ENCODE results near the gene INO80B. TPM values are rescaled to one million over a fixed set of nuclear protein-coding genes. Genes with fewer than 3 reads are reported as not detected.
A peak's percentile ranks its signal among the peaks of the same experiment; 100 is the strongest.
"Not testable (repeated sequence)": the region's sequence is repeated elsewhere in the genome, so short reads cannot be mapped to it uniquely, and the experiment has no call there.

The INO80B gene
- total RNA-seq, 1 experiment from 2014 or later: 14.0 TPM

- not testable (repeated sequence) for H3K27me3 ChIP-seq, DNase-seq, H3K9me3 ChIP-seq
- peak overlapping the region; percentile 97 for H3K4me3 ChIP-seq
- H3K36me3 ChIP-seq: peaks cover 11% of the 10 kb centered on the region
These were observed 28.8 kb downstream of the INO80B start for GRCh38 chr2:74483675-74484164.

- Histone ChIP-seq H3K27me3 (no peaks in the 10 kb centered on the region), H3K36me3 (no peaks in the 10 kb centered on the region; the same call in none of the 2 replicates), H3K4me3 (no peak overlapping the region), H3K9me3 (no peaks in the 10 kb centered on the region)
- DNase-seq: no peak
These were observed 31.3 kb downstream of the INO80B start for GRCh38 chr2:74486141-74486540.

GRCh38 chr2:74488643-74489481 is 34.0 kb downstream of the INO80B start:
- Histone ChIP-seq H3K27me3 (no peaks in the 10 kb centered on the region), H3K9me3 (no peaks in the 10 kb centered on the region), H3K36me3 (peaks cover 16% of the 10 kb centered on the region), H3K4me3 (no peak overlapping the region)
- DNase-seq: no peak

GRCh38 chr2:74489906-74490305 is 35.0 kb downstream of the INO80B start:
- DNase-seq: no peak
- Histone ChIP-seq H3K27me3 (no peaks in the 10 kb centered on the region), H3K36me3 (peaks cover 16% of the 10 kb centered on the region), H3K4me3 (no peak overlapping the region), H3K9me3 (no peaks in the 10 kb centered on the region)

- H3K9me3 ChIP-seq: no peaks in the 10 kb centered on the region
- no peak for DNase-seq
- H3K27me3 ChIP-seq: no peaks in the 10 kb centered on the region
- no peak overlapping the region for H3K4me3 ChIP-seq
- H3K36me3 ChIP-seq: peaks cover 16% of the 10 kb centered on the region
These were observed 37.0 kb downstream of the INO80B start for GRCh38 chr2:74491648-74492544.

- no peak for DNase-seq
- Histone ChIP-seq H3K4me3 (no peak overlapping the region), H3K9me3 (no peaks in the 10 kb centered on the region), H3K27me3 (no peaks in the 10 kb centered on the region), H3K36me3 (peaks cover 16% of the 10 kb centered on the region)
These were observed 38.7 kb downstream of the INO80B start for GRCh38 chr2:74493546-74493945.

- H3K4me3 ChIP-seq: no peak overlapping the region
- peaks cover 16% of the 10 kb centered on the region for H3K36me3 ChIP-seq
- no peaks in the 10 kb centered on the region for H3K9me3 ChIP-seq
- H3K27me3 ChIP-seq: no peaks in the 10 kb centered on the region
- DNase-seq: no peak
These were observed 40.6 kb downstream of the INO80B start for GRCh38 chr2:74495440-74495839.

GRCh38 chr2:74496997-74497776 is 42.3 kb downstream of the INO80B start:
- Histone ChIP-seq H3K27me3 (no peaks in the 10 kb centered on the region), H3K36me3 (peaks cover 7% of the 10 kb centered on the region), H3K9me3 (no peaks in the 10 kb centered on the region), H3K4me3 (no peak overlapping the region)
- DNase-seq: no peak

- H3K9me3 ChIP-seq: no peaks in the 10 kb centered on the region
- H3K27me3 ChIP-seq: no peaks in the 10 kb centered on the region
- peaks cover 3% of the 10 kb centered on the region for H3K36me3 ChIP-seq
- DNase-seq: no peak
- H3K4me3 ChIP-seq: no peak overlapping the region
These were observed 43.1 kb downstream of the INO80B start for GRCh38 chr2:74497777-74498499.

- H3K9me3 ChIP-seq: no peaks in the 10 kb centered on the region
- no peaks in the 10 kb centered on the region; the same call in 1 of the 2 replicates for H3K36me3 ChIP-seq
- no peaks in the 10 kb centered on the region for H3K27me3 ChIP-seq
- H3K4me3 ChIP-seq: no peak overlapping the region
- peak; percentile 64 for DNase-seq
These were observed 43.8 kb downstream of the INO80B start for GRCh38 chr2:74498500-74499266.

- H3K4me3 ChIP-seq: no peak within 1 kb of the TSS
- peaks cover 3% of the 10 kb centered on the region for H3K36me3 ChIP-seq
- no peak for DNase-seq
- no peaks in the 10 kb centered on the region for H3K27me3 ChIP-seq
- H3K9me3 ChIP-seq: no peaks in the 10 kb centered on the region
These were observed 44.5 kb downstream of the INO80B start, which contains the start of gene LBX2 for GRCh38 chr2:74499267-74499939. TSS of gene LBX2 (minus strand) at chr2:74499603. CDS start at chr2:74499537, 66 bp downstream.

GRCh38 chr2:74499940-74500577 is 45.2 kb downstream of the INO80B start:
- DNase-seq: no peak
- no peak overlapping the region for H3K4me3 ChIP-seq
- no peaks in the 10 kb centered on the region for H3K27me3 ChIP-seq
- peaks cover 8% of the 10 kb centered on the region for H3K36me3 ChIP-seq
- H3K9me3 ChIP-seq: no peaks in the 10 kb centered on the region

GRCh38 chr2:74500578-74500946 is 45.7 kb downstream of the INO80B start:
- Histone ChIP-seq H3K9me3 (no peaks in the 10 kb centered on the region), H3K27me3 (no peaks in the 10 kb centered on the region), H3K36me3 (peaks cover 13% of the 10 kb centered on the region), H3K4me3 (no peak overlapping the region)
- no peak for DNase-seq

- no peaks in the 10 kb centered on the region for H3K27me3 ChIP-seq
- no peak for DNase-seq
These were observed 46.6 kb downstream of the INO80B start for GRCh38 chr2:74501335-74502071.

More at GRCh38 chr2:74501335-74502071, 46.6 kb downstream of the INO80B start:
- peaks cover 22% of the 10 kb centered on the region for H3K36me3 ChIP-seq
- H3K4me3 ChIP-seq: no peak overlapping the region
- H3K9me3 ChIP-seq: no peaks in the 10 kb centered on the region
